ENCODE results near the gene FLG. TPM values are rescaled to one million over a fixed set of nuclear protein-coding genes. Genes with fewer than 3 reads are reported as not detected.
"Not testable (repeated sequence)": the region's sequence is repeated elsewhere in the genome, so short reads cannot be mapped to it uniquely, and the experiment has no call there.

FLG gene
- total RNA-seq, 2 experiments from 2014 or later = 0.08 TPM; not detected in 1

- ChIA-PET CTCF (no interaction called here), POLR2A (no interaction called here)
- DNase-seq = no peak
- Mint-ChIP-seq H3K36me3 (ENCODE audit: low read depth) (no peaks in the 10 kb centered on the region), H3K4me1 (no peaks in the 10 kb centered on the region), H3K27me3 (peaks cover 2% of the 10 kb centered on the region), H3K4me3 (no peak overlapping the region), H3K27ac (no peak overlapping the region), H3K9me3 (peaks cover 5% of the 10 kb centered on the region)
Observed at GRCh38 chr1:152313970-152314369, 11.1 kb downstream of the FLG start.

- Mint-ChIP-seq H3K36me3 (ENCODE audit: low read depth) (no peaks in the 10 kb centered on the region), H3K4me1 (no peaks in the 10 kb centered on the region), H3K9me3 (peaks cover 5% of the 10 kb centered on the region), H3K27me3 (peaks cover 2% of the 10 kb centered on the region), H3K27ac (no peak overlapping the region), H3K4me3 (no peak overlapping the region)
- DNase-seq = no peak
- ChIA-PET POLR2A (no interaction called here), CTCF (no interaction called here)
Observed at GRCh38 chr1:152313319-152313801, 11.7 kb downstream of the FLG start.

- H3K36me3 Mint-ChIP-seq (ENCODE audit: low read depth); H3K4me1 Mint-ChIP-seq; POLR2A ChIA-PET; H3K9me3 Mint-ChIP-seq; DNase-seq; H3K27ac Mint-ChIP-seq; H3K4me3 Mint-ChIP-seq; H3K27me3 Mint-ChIP-seq; CTCF ChIA-PET: not testable (repeated sequence)
Observed at GRCh38 chr1:152312169-152312568, 12.9 kb downstream of the FLG start.

GRCh38 chr1:152309955-152310354 is 15.1 kb downstream of the FLG start:
- Mint-ChIP-seq H3K36me3 (ENCODE audit: low read depth) (no peaks in the 10 kb centered on the region), H3K27me3 (no peaks in the 10 kb centered on the region), H3K27ac (no peak overlapping the region), H3K9me3 (peaks cover 5% of the 10 kb centered on the region), H3K4me3 (no peak overlapping the region), H3K4me1 (no peaks in the 10 kb centered on the region)
- ChIA-PET CTCF (no interaction called here), POLR2A (no interaction called here)
- no peak for DNase-seq

- DNase-seq; POLR2A ChIA-PET; H3K4me3 Mint-ChIP-seq; H3K27ac Mint-ChIP-seq; H3K27me3 Mint-ChIP-seq; CTCF ChIA-PET; H3K36me3 Mint-ChIP-seq (ENCODE audit: low read depth); H3K9me3 Mint-ChIP-seq; H3K4me1 Mint-ChIP-seq: not testable (repeated sequence)
Observed at GRCh38 chr1:152309320-152309901, 15.6 kb downstream of the FLG start.

- H3K9me3 Mint-ChIP-seq; H3K4me1 Mint-ChIP-seq; H3K4me3 Mint-ChIP-seq; H3K27ac Mint-ChIP-seq; H3K36me3 Mint-ChIP-seq (ENCODE audit: low read depth); H3K27me3 Mint-ChIP-seq; CTCF ChIA-PET; POLR2A ChIA-PET; DNase-seq: not testable (repeated sequence)
Observed at GRCh38 chr1:152308758-152309157, 16.3 kb downstream of the FLG start.

GRCh38 chr1:152307970-152308369 is 17.1 kb downstream of the FLG start:
- POLR2A ChIA-PET; H3K4me3 Mint-ChIP-seq; CTCF ChIA-PET; H3K9me3 Mint-ChIP-seq; DNase-seq; H3K4me1 Mint-ChIP-seq; H3K27ac Mint-ChIP-seq; H3K27me3 Mint-ChIP-seq; H3K36me3 Mint-ChIP-seq (ENCODE audit: low read depth): not testable (repeated sequence)

GRCh38 chr1:152306123-152306522 is 18.9 kb downstream of the FLG start:
- H3K4me1 Mint-ChIP-seq; H3K27me3 Mint-ChIP-seq; H3K36me3 Mint-ChIP-seq (ENCODE audit: low read depth); DNase-seq; CTCF ChIA-PET; H3K4me3 Mint-ChIP-seq; POLR2A ChIA-PET; H3K9me3 Mint-ChIP-seq; H3K27ac Mint-ChIP-seq: not testable (repeated sequence)

- H3K4me1 Mint-ChIP-seq; H3K36me3 Mint-ChIP-seq (ENCODE audit: low read depth); H3K9me3 Mint-ChIP-seq; CTCF ChIA-PET; H3K27ac Mint-ChIP-seq; H3K4me3 Mint-ChIP-seq; DNase-seq; H3K27me3 Mint-ChIP-seq; POLR2A ChIA-PET: not testable (repeated sequence)
Observed at GRCh38 chr1:152304773-152305172, 20.3 kb downstream of the FLG start.

GRCh38 chr1:152303139-152303872 is 21.7 kb downstream of the FLG start:
- H3K4me1 Mint-ChIP-seq; H3K4me3 Mint-ChIP-seq; H3K27ac Mint-ChIP-seq; POLR2A ChIA-PET; H3K36me3 Mint-ChIP-seq (ENCODE audit: low read depth); CTCF ChIA-PET; H3K9me3 Mint-ChIP-seq; DNase-seq: not testable (repeated sequence)
- H3K27me3 Mint-ChIP-seq = peaks cover 11% of the 10 kb centered on the region

- POLR2A ChIA-PET; H3K27ac Mint-ChIP-seq; CTCF ChIA-PET; H3K9me3 Mint-ChIP-seq; H3K4me1 Mint-ChIP-seq; H3K4me3 Mint-ChIP-seq; DNase-seq; H3K36me3 Mint-ChIP-seq (ENCODE audit: low read depth); H3K27me3 Mint-ChIP-seq: not testable (repeated sequence)
Observed at GRCh38 chr1:152256394-152256793, 68.6 kb downstream of the FLG start.

Other genes with a start within 250 kb of the FLG start
- gene TCHHL1, start 236.2 kb downstream of the FLG start, total RNA-seq = not detected
- under 1 TPM; 0.05 TPM for gene TCHH, start 209.8 kb downstream of the FLG start, total RNA-seq
- gene RPTN, start 166.0 kb downstream of the FLG start, total RNA-seq = not detected
- not detected for gene HRNR, start 101.0 kb downstream of the FLG start, total RNA-seq
- under 1 TPM in 1 of 2 experiments, not detected in 1; 0.03 TPM for gene FLG2, start 34.8 kb upstream of the FLG start, total RNA-seq
- not detected for gene CRNN, start 89.0 kb upstream of the FLG start, total RNA-seq
- not detected for gene LCE5A, start 185.6 kb upstream of the FLG start, total RNA-seq
- gene CRCT1, start 189.2 kb upstream of the FLG start, total RNA-seq = not detected
- gene LCE3E, start 241.5 kb upstream of the FLG start, total RNA-seq = not detected

Data from activated CD4-positive, alpha-beta memory T cell treated with anti-CD3 and anti-CD28 coated beads, Interleukin-2, amount 10 ng/mL, durations not matched to agents 7 days and 5 days (primary cell).